ENCODE results near the gene CARD18.
"Not testable (repeated sequence)": the region's sequence is repeated elsewhere in the genome, so short reads cannot be mapped to it uniquely, and the experiment has no call there.

The CARD18 gene

DNA sequence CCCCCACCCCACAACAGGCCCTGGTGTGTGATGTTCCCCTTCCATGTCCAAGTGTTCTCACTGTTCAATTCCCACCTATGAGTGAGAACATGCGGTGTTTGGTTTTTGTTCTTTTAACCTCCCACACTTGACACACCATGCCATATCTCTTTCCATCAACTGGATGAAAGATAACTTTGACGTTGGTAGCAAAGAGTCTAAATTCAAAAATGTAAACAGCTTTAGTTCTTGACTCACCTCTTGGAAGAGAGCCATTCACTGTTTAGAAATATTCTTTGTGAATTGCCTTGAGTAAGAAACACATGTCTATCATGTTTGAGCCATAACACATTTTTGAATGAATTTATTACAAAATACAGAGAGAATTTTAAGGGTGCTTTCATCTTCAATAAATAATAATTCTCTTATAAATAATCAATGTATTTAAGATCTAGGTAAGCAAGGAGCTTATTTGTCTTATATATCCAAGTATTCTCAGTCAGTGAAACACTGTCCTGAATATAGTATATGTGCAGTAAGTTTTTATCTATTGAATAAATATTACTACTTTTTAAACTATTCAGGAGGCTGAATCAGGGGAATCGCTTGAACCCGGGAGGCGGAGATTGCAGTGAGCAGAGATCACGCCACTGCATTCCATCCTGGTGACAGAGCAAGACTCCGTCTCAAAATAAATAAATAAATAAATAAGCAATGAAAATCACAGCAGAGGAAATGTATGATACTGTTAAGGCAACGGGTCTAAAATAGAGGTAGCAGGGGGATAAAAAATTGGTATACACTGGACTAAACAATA is 6.7 kb downstream of the CARD18 start:
- no peak for DNase-seq

DNA sequence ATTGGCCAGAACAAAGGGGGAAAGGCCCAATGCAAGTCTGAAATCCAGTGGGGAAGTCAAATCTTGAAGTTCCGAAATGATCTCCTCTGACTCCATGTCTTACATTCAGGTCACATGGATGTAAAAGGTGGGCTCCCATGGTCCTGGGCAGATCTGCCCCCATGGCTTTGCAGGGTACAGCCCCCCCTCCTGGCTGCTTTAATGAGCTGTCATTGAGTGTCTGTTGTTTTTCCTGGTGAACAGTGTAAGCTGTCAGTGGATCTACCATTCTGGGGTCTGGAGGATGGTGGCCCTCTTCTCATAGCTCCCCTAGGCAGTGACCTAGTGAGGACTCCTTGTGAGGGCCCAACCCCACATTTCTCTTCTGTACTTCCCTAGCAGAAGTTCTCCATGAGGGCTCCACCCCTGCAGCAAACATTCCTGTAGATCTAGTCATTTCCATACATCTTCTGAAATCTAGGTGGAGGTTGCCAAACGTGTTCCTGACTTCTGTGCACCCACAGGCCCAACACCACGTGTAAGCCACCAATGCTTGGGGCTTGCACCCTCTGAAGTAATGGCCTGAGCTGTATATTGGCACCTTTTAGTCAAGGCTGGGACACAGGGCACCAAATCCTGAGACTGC is 9.3 kb downstream of the CARD18 start:
- no peak for DNase-seq

DNA sequence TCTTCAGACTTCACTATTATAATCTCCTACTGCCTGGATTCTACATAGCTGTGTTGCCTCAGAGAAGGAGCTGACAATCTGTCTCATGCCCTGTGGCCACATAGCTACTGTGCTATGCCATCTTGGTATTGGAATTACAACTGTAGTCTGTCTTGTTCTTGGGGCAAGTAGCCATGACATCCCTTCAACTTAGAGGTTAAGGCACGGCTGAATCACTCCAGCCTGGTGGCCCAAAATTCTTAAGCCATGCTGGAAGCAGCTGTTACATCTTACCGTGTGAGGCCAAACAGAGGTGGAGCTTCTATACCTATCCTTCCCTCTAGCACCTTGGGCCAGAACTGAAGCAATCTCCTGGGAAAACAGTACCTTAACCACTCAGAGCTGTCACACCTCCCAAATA is 14.8 kb downstream of the CARD18 start:
- DNase-seq = no peak

DNA sequence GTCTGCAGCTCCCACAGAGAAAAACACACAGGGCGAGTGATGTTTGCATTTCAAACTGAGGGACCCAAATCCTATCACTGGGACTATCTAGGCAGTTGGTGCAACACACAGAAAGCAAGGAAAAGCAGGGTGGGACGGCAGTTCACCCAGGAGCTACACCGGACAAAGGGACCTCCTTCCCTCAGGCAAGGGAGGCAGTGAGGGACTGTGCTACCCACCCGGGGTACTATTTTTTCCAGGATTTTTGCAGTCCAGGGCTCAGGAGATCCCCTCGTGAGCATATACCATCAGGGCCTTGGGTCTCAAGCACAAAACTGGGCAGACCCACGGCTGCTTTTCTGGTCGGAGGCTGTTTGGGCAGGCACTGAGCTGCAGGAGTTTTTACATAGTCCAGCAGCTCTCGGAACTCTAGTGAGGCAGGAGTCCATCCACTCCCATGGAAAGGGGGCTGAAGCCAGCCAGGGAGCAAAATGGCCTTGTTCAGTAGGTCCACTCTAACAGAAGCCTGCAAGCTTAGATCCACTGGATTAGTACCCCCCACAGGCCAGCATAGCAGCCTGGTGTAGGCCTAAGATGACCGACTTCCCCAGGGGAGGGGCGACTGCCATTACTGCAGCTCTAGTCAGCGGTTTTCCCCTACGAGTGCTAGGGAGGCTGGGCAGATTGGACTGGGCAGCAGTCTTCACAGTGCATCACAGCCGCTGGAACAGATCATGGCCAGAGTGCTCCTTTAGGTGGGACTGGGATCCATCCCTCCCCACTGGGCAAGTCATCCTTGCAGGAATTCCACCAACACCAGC is 28.2 kb downstream of the CARD18 start:
- no peak for DNase-seq

DNA sequence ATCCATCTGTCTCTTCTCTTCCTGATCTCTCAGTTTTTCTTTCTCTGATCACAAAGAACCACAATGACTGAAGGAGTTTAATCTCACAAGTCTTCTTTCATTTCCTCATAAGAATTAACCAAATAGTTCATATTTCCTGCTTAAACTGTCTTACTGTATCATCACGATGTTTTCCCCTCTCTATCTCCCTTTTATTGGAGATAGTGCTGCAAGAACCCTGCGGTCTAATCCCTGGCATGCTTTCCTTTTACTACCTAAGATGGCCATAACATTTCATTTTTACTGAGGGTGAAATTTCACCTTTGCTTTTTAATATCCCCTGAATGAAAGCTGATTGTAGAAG is 28.9 kb downstream of the CARD18 start:
- no peak for DNase-seq

DNA sequence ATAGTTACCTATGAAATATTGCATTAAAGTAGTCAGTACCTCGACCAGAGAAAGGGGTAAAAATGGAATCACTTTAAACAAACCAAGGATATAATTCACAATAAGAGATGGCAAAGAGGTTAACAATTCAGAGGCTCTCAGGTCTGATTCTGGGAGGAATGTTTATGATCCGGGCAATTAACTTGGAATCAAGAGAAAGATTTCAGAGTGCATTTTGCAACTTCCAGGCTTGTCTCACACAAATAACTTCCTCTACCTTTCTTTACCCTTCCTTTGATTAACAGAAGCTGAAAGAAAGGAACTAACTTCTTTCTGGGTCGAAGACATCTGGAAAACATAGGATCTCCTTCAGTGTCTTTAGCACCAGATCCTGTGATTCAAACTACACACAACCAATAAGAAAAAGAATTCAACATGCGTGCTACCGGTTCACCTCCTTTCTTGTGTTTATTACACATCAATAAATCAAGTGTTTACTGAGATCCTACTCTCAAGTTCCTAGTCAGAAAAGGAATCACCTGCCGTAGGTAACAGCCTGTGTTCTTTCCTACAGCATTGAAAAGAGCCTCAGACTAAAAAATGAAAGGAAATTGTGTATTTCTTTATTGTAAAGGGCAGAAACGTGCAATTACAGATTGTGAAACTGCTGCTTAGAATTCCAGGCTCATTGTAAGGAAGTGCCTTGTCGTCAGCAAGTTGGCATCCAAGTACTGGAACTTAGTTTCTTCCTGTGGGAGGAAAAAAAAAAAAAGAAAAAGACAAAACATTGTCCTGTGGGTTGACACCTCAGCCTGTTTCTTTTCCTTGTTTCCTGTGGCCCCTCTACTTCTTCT is 29.5 kb downstream of the CARD18 start:
- no peak for DNase-seq

DNA sequence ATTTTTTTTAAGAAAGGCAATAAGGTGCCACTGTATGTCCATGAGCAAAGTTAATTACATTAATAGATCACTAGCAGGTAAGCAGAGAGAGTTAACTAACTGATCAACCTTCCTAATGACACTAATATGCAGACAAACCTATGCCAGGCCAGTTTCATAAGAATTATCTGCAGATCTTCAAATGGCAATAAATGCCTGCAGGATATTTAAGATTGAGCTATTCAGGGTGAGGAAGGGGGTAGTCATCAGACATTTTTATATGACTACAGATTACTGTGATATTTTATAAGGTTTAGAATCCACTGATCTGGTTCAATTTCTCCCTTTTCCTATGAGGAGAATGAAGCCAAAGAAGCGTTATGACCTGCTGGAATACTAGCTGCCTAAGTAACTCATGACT is 30.2 kb downstream of the CARD18 start:
- no peak for DNase-seq

DNA sequence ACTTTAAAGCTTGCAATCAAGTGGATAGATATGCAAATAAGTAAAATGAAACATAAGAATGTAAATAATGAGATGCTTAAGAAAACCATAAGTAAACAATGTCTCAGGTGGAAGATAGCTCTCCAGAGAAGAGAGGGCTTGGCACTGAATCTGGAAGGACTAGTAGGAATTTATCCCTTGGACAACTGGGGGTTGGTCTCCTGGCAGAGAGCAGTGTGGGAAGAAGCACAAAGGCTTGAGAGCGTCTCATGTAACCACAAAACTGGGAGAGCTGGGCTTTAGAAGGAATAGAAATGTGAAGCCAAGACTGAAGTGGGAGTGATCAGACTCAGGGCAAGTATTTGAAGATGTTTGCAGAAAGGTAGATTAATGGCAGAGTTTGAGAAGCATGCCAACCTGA is 31.3 kb downstream of the CARD18 start:
- no peak for DNase-seq

DNA sequence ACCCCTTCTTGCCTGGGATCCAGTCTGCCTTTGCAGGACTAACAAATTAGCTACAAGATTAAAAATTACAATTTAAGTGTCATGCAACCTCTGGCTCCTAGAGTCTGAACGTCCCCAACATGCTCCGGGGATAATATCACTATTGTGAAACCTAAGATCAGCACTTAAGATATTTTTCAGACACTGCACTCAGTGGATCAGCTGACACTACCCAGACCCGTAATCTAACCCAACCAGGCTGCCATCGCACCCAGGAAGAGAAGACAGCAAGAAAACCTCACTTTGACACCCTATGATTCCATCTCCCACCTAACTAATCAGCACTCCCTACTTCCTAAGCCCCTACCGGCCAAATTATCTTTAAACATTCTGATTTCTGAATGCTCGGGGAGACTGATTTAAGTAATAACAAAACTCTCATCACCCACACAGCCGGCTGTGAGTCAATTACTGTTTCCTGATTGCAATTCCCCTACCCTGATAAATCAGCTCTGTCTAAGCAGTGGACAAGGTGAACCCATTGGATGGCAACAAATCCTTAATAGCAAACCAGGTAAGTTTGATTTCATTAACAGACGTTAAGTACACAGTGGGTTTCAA is 32.2 kb downstream of the CARD18 start:
- DNase-seq = not testable (repeated sequence)

DNA sequence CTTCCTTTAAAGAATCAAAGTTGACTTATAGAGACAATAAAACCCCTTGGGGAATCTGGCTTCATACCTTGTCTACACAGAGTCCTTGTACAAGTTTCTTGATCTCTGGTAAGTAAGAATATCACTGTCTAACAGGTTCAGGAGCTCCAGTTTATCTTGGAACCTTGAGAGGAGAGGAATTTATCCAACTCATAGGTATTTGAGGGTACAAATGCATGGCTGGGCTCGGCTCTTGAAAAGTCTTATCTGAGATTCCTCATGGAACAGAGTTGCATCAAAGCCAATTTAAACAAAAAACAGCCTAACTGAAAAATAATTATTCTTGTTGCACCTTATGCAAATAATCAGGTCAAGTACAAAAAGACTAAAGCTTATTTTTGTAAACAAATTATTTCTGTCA is 33.4 kb downstream of the CARD18 start:
- DNase-seq = no peak

DNA sequence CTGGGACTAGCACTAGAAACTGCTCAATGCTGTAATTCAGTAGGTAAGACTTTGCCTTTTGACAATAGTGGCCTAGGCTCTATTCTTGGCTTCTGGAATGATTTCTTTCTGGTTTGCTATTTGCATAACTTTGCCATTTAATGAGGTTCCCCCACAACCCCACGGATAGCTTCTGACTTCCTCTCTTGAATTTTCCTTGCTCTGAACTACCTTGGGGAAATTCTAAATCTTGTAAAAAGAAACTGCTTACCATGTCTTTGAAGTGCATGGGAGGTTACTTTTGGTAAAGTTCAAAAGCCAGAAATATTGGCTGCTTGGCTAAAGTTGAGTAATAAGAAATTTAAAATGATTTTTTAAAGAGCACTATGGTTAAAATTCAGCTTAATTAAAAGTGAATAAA is 35.3 kb downstream of the CARD18 start:
- no peak for DNase-seq

DNA sequence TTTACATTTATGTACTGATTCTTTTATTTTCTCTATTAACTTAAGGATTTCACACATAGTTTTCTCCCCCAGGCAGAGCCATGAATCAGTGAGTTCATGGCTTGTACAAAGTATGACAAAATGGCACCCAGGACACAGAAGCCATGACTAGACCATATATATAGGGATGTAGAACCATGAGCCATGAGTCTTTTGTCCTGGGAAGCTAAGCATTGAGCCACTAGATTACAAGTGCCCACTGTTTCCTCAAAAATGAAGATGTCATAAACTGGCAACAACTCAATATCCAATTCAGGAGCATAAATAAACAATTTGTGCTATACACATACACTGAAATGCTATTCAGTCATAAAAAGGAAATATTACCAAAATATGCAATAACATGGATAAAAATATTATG is 36.2 kb downstream of the CARD18 start:
- DNase-seq = no peak

DNA sequence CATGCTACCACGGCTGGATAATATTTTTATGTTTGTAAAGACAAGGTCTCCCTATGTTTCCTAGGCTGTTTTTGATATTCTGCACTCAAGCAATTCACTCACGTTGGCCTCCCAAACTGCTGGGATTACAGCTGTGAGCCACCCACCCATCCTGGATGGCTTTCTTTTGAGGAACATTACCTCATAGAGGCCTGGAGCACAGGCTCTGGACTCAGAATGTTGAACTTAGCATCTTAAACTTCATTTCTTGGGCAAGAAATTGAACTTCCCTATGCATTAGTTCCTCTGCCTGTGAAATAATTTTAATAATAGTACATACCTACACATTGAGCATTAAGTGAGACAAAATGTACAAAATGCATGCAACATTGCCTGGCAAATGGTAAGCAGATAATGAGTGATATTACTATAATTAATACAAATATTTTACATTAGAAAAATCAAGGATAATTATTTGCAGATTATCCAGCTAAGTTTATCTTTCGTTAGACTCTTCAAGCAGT is 37.4 kb downstream of the CARD18 start:
- not testable (repeated sequence) for DNase-seq

DNA sequence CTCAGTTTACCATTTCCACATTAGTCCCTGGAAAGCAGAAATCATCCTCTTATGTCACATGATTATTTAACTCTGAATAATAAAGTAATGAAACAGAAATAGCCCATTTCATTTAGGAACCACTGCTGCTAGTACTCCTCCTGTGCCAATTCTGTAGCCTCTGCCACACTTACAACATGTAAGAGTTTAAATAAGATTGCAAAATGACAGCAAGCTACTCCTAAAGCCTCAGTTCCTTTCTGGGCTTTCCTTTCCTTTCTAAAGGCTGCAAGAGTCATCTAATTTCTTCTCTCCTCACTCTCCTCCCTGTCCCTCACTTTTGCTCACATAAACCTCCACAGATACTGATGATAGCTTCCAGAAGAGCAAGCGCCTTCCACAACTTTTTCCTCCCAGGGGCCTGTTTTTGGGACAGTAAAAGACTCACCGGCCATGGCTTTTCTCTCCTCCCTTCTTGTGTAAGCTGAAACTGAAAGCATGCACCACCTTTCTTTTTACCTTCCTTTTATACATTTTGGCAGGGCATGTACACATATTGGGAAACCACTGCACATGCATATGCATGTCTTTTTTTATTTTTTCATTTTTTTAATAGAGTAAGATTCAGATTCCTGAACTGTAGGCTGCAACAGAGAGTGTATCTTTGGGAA is 38.5 kb downstream of the CARD18 start:
- no peak for DNase-seq

DNA sequence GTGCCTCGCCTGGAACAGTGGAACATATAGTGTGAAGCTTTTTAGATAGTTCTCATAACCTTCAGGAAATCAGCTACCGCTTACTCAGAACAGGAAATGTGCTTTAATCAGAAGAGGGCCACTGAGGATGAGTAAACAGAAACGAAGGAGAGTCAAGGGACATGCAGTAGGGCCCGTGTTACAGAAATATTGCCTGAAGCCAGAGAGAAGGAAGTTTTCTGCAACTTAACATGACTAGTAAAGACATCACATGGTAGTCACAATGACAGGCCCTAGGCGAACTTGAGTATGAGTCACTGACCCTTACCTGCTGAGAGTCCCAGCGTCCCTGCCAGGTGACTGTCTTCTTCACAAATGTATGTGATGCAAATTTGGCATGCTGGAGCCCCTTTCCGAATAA is 39.4 kb downstream of the CARD18 start:
- peak; percentile 6 for DNase-seq

DNA sequence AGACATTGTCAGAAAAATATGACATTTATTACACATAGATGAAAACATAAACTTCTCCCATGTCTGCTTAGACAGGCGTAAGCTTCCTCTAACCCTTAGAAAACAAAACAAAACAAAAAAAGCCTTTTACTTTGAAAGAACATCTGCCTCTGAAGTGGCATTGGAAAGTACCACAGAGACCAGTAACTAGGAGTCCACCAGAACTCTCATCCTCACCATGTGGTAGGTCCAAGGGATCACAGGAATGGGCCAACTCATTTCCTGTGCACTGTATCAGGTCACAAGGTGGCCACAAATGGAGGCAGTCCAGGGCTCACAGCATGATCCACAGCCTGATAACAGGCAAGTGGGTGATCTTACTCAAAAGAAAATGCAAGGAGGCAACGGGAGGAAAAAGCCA is 40.0 kb downstream of the CARD18 start:
- DNase-seq = not testable (repeated sequence)

DNA sequence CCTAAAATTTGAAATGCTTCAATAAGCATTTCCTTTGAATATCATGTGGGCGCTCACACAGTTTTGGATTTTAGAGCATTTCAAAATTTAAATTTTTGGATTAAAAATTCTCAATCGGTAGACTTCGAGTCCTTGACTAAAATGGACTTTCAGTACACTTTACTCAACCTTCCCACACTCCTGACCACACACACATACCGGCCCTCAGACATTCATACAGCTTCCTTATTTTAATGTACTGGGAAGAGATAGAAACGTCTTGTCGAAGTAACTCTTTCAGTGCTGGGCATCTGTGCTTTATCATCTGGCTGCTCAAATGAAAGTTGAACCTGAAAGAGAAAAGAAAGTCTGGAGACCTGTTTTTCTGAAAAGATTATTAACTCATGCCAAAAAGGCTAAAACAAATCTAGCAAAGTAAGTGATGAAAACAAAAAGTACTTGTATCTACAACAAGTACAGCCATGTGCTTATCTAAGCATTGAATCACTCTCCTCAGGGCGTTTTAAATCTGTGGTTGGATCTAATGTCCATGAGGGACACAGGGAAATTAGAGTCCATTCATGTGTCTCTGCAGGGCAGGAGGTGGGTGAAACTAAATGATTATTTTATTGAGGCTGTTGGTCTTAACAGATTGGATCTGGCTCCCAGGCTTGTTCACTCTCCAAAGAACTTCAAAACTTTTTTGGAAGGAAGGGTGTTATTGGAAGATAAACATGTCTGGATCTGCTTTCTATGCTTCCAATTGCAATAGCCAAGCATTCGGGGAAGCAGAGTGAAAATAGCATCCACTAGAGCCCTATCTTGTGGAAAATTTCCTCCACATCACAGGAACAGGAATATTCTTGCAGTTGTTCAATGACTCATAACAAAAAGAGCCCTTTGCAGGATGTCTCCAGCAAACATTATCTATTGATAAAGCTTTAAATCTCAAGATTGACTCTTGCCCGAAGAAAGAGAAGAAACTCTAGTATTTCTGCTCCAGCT is 47.0 kb downstream of the CARD18 start:
- DNase-seq = no peak

Measured in activated CD4-positive, alpha-beta T cell treated with anti-CD3 and anti-CD28 coated beads, Interleukin-2, amount 50 U/mL, for 1 hour (primary cell).